Measurements from ENCODE around the gene PDE4D. TPM values are rescaled to one million over a fixed set of nuclear protein-coding genes. Genes with fewer than 3 reads are reported as not detected.
A peak's percentile ranks its signal among the peaks of the same experiment; 100 is the strongest.

The PDE4D gene
- total RNA-seq, 6 experiments from 2014 or later: 1.6 to 10.3 (median 5.6) TPM

DNA sequence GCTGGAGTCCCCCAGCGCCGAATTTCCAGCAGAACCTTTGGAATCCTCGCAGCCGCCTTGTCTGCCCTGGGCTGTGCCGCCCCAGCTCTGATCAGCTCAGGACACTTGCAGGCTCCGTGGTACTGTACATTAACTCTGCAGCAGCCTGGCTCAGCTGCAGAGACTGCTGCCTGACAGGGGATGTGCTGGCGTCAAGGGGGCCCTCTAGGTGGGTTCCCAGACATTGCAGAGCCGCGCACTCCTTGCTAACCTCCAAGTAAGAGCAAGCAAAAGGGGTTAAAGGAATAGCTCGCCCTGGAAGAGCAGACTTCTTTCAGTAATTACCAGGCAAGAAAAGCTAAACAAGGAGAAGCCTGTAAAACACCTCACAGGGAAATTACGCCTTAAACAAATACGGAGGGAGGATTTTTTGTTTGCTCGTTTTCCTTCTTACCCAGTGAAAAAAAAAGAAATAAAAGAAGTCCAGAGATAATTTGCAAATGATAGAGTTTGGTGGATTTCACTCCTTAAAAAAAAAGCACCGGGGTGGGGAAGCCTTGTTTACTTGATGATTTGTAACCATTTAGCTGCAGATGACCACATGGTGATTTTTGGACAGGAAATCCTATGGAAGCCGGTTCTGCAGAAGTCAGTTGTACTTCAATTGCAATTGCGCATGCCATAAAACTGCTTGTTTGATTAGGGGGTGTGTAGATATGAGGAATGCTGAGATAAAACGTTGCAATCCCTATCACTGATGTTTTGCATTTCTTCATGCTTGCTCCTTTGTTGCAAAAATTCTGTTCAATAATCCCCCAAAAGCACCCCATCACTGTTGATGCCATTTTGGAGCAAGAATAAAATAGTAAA is 305.8 kb downstream of the PDE4D start:
- intact Hi-C loops (cut with DNase I): no loop called here
- Histone ChIP-seq H3K4me1 (peaks cover 0 to 17% (median 0%) of the 10 kb centered on the region in 4 donors), H3K9me3 (no peaks in the 10 kb centered on the region), H3K27me3 (no peaks in the 10 kb centered on the region), H3K27ac (no peak overlapping the region), H3K4me3 (peak overlapping the region in 1 of 3 donors; percentile 18), H3K36me3 (no peaks in the 10 kb centered on the region)
- WGBS (ENCODE audit: insufficient coverage, low coverage, low lambda C conversion rate, missing lambda C conversion rate): 20% methylated on average over 17 of the region's 17 CpGs
- ATAC-seq (peak; percentile 50 to 68 (median 58)), DNase-seq (peak in 2 of 3 donors; percentile 28 to 62)
- no peak for TF ChIP-seq POLR2A (IDR thresholded peaks at IDR 0.05)
- TF ChIP-seq CTCF (IDR thresholded peaks at IDR 0.05): no peak

GRCh38 chr5:59586841-59587240 is 306.7 kb downstream of the PDE4D start:
- Histone ChIP-seq H3K36me3 (no peaks in the 10 kb centered on the region), H3K4me1 (peaks cover 0 to 18% (median 0%) of the 10 kb centered on the region in 4 donors), H3K4me3 (no peak overlapping the region), H3K27ac (no peak overlapping the region), H3K9me3 (no peaks in the 10 kb centered on the region), H3K27me3 (no peaks in the 10 kb centered on the region)
- ATAC-seq (no peak), DNase-seq (no peak)
- WGBS (ENCODE audit: insufficient coverage, low coverage, low lambda C conversion rate, missing lambda C conversion rate): 75% methylated on average over 5 of the region's 5 CpGs
- intact Hi-C loops (cut with DNase I): no loop called here
- no peak for TF ChIP-seq CTCF (IDR thresholded peaks at IDR 0.05)
- TF ChIP-seq POLR2A (IDR thresholded peaks at IDR 0.05): no peak

DNA sequence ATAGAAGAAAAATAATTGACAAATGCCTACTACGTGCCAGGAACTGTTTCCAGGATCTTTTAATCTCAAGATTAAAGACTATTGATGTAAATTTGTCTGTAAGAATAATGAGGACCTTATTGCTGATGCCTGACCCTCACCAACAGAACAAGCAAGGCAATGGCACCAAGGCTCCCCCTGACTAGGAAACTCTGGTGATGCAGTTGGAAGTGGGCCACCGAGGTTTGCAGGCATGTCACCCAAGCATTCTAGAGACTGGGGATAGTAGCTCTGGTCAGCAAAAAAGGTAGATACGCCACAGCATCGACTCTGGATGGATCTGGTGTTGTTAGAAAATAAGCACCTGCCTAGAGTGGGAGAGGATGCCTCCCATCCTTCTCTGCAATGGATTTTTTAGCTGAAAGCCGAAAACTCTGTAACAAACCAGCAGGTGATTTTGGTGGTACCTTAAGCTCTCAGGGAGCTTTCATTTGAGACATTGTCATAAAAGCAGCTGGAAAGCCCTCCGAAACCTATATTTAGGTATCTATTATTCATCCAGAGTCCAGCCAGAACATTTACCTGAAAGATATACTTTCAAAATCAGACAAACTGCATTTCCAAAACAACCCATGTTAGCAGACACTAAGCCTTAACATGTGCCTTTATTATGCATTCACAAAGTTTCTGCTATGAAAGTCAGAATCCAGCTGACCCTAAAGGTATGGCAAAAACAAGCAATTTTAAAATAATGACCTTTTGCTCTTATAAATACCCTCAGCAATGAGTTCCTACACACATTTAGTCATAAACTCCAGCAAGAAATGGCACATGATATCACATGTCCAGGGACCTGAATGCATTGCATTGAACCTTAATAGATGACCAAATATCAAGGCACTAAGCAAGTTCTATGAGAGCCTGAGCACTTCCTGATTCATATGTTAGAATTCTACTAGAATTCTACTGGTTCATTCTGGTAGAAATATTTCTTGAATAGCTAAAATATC is 308.4 kb downstream of the PDE4D start:
- no peaks in the 10 kb centered on the region for H3K36me3 ChIP-seq

More for the DNA sequence above, 308.4 kb downstream of the PDE4D start:
- Histone ChIP-seq H3K9me3 (no peaks in the 10 kb centered on the region), H3K4me1 (peaks cover 0 to 18% (median 0%) of the 10 kb centered on the region in 4 donors), H3K4me3 (no peak overlapping the region), H3K27me3 (no peaks in the 10 kb centered on the region), H3K27ac (no peak overlapping the region)
- 74% methylated on average over 6 of the region's 6 CpGs for WGBS (ENCODE audit: insufficient coverage, low coverage, low lambda C conversion rate, missing lambda C conversion rate)
- DNase-seq (no peak), ATAC-seq (no peak)
- intact Hi-C loops (cut with DNase I): no loop called here
- no peak for TF ChIP-seq POLR2A (IDR thresholded peaks at IDR 0.05)
- no peak for TF ChIP-seq CTCF (IDR thresholded peaks at IDR 0.05)

Data from right lobe of liver (tissue), 6 donors.